HCT116 (cell line): ENCODE results near the gene CTNNA2. TPM values are rescaled to one million over a fixed set of nuclear protein-coding genes. Genes with fewer than 3 reads are reported as not detected.

Source experiments
- ATAC-seq: fragments of 200-7000 bp; cut with Tn5 transposase; 2 replicates; pipeline ENCODE4 v1.9.1; 2020; ENCODE audit warnings: mild to moderate bottlenecking, moderate library complexity
- BruUV-seq: library from RNA; stranded (reverse); fragments of 400-500 nt; replicated peaks from 2 replicates; lab custom pipeline; 2021; lab: Mats Ljungman, UMichigan
- CTCF ChIA-PET: fragments of 300-600 bp; sonication (Branson Sonifier 250); formaldehyde crosslinking; loops from one replicate; lab custom pipeline; 2021; ENCODE audit warnings: antibody characterized with exemption; lab: Charles Lee
- POLR2A ChIA-PET: fragments of 300-600, 350-600 bp; sonication (Branson Sonifier 250); formaldehyde crosslinking; loops from one replicate; lab custom pipeline; 2021; ENCODE audit warnings: antibody characterized with exemption; lab: Charles Lee
- RAD21 ChIA-PET, 2 experiments: fragments of 300-600 bp; sonication (Branson Sonifier 250); formaldehyde crosslinking; loops; one replicate each; lab custom pipeline; 2023; ENCODE audit warnings: low total read pairs in 2 of 2; ENCODE audit not compliant: uncharacterized antibody in 2 of 2, unreplicated experiment in 2 of 2, low non-redundant PET in 1 of 2; lab: Charles Lee
- DNase-seq: peaks from one replicate; pipeline ENCODE4 v3.0.0-alpha.2; 2010; ENCODE audit warnings: low read depth, low spot score
- H2AFZ ChIP-seq: fragments of 200-600 bp; shearing (Covaris generic), sonication (generic); 2 replicates; pipeline ENCODE4 v1.6.1; 2017; ENCODE audit warnings: low read depth, mixed run types, mixed read lengths, antibody characterized with exemption, low read length; ENCODE audit not compliant: poor library complexity, severe bottlenecking
- H3K27ac ChIP-seq: 2 replicates; pipeline ENCODE4 v1.5.1; 2012; ENCODE audit warnings: low read depth, low read length
- H3K27me3 ChIP-seq: fragments of 200-600 bp; sonication (generic); 2 replicates; pipeline ENCODE4 v1.6.1; 2016; ENCODE audit warnings: mixed run types, low read length, mixed read lengths; ENCODE audit not compliant: insufficient read depth
- H3K36me3 ChIP-seq, 2 experiments: fragments of 200-500 bp in 1 of 2; fragments of 200-600 bp in 1 of 2; sonication (Bioruptor generic) in 1 of 2; sonication (generic) in 1 of 2; 2 replicates each; pipeline versions ENCODE4 v1.5.1 to v1.6.1; 2014 to 2016; ENCODE audit warnings: low read length in 2 of 2, inconsistent platforms in 1 of 2, mixed read lengths in 1 of 2, mixed run types in 1 of 2; ENCODE audit not compliant: insufficient read depth in 2 of 2, control insufficient read depth in 1 of 2
- H3K4me1 ChIP-seq, 2 experiments: fragments of 200-600 bp in 1 of 2; sonication (generic) in 1 of 2; 2 replicates each; pipeline versions ENCODE4 v1.5.1 to v1.6.1; 2012 to 2017; ENCODE audit warnings: low read length in 2 of 2, inconsistent platforms in 1 of 2, mild to moderate bottlenecking in 1 of 2, mixed read lengths in 1 of 2, mixed run types in 1 of 2, moderate library complexity in 1 of 2; ENCODE audit not compliant: insufficient read depth in 2 of 2, control insufficient read depth in 1 of 2
- H3K4me2 ChIP-seq: fragments of 200-600 bp; sonication (generic); 2 replicates; pipeline ENCODE4 v1.6.1; 2017; ENCODE audit warnings: mixed run types, low read length, mixed read lengths
- H3K4me3 ChIP-seq, 2 experiments: fragments of 200-600 bp in 1 of 2; sonication (generic) in 1 of 2; replicated peaks in 1 of 2; 2 replicates each; pipeline ENCODE4 v1.5.1; 2011 to 2016; ENCODE audit warnings: low read length in 2 of 2, control low read depth in 1 of 2, low read depth in 1 of 2, mild to moderate bottlenecking in 1 of 2, mixed read lengths in 1 of 2, mixed run types in 1 of 2
- H3K79me2 ChIP-seq: fragments of 200-600 bp; sonication (generic); 2 replicates; pipeline ENCODE4 v1.6.1; 2017; ENCODE audit warnings: mild to moderate bottlenecking, mixed run types, low read length, moderate library complexity, mixed read lengths; ENCODE audit not compliant: insufficient read depth
- H3K9ac ChIP-seq: fragments of 200-600 bp; sonication (generic); 2 replicates; pipeline ENCODE4 v1.6.1; 2016; ENCODE audit warnings: low read length, mixed read lengths
- H3K9me2 ChIP-seq: fragments of 200-600 bp; sonication (generic), shearing (Covaris generic); 2 replicates; pipeline ENCODE4 v1.6.1; 2017; ENCODE audit warnings: mixed run types, mild to moderate bottlenecking, moderate library complexity; ENCODE audit not compliant: insufficient read depth
- H3K9me3 ChIP-seq, 2 experiments: fragments of 200-500 bp in 1 of 2; fragments of 200-600 bp in 1 of 2; sonication (Bioruptor generic) in 1 of 2; sonication (generic) in 1 of 2; 2 replicates each; pipeline ENCODE4 v1.6.1; 2014 to 2017; ENCODE audit warnings: low read length in 2 of 2, mixed read lengths in 2 of 2, inconsistent platforms in 1 of 2, low read depth in 1 of 2, mild to moderate bottlenecking in 1 of 2, mixed run types in 1 of 2, moderate library complexity in 1 of 2; ENCODE audit not compliant: control insufficient read depth in 1 of 2, insufficient read depth in 1 of 2
- H4K20me1 ChIP-seq: fragments of 200-600 bp; sonication (generic), shearing (Covaris generic); 2 replicates; pipeline ENCODE4 v1.6.1; 2017; ENCODE audit warnings: mixed run types, mild to moderate bottlenecking, moderate library complexity; ENCODE audit not compliant: insufficient read depth
- ATF3 ChIP-seq: IDR thresholded peaks from 2 replicates; pipeline ENCODE4 v1.6.1; 2012
- CBX3 ChIP-seq: IDR thresholded peaks from 2 replicates; pipeline ENCODE4 v1.6.1; 2012; ENCODE audit warnings: low read depth
- CEBPB ChIP-seq: IDR thresholded peaks from 2 replicates; pipeline ENCODE4 v1.6.1; 2012; ENCODE audit warnings: low read depth
- EZH2 ChIP-seq: fragments of 200-600 bp; sonication (generic); IDR thresholded peaks from 2 replicates; pipeline ENCODE4 v1.6.1; 2017; ENCODE audit warnings: antibody characterized with exemption, mixed run types
- EZH2phosphoT487 ChIP-seq: fragments of 200-600 bp; IDR thresholded peaks from 2 replicates; pipeline ENCODE4 v1.6.1; 2018; ENCODE audit warnings: antibody characterized with exemption, borderline replicate concordance
- FOSL1 ChIP-seq: IDR thresholded peaks from 2 replicates; pipeline ENCODE4 v1.6.1; 2012; ENCODE audit warnings: low read depth
- JUND ChIP-seq: IDR thresholded peaks from 2 replicates; pipeline ENCODE4 v1.6.1; 2012
- POLR2AphosphoS5 ChIP-seq: IDR thresholded peaks from 2 replicates; pipeline ENCODE4 v1.6.1; 2011; ENCODE audit warnings: mild to moderate bottlenecking, low read depth, low read length, moderate library complexity
- RAD21 ChIP-seq: IDR thresholded peaks from 2 replicates; pipeline ENCODE4 v1.6.1; 2012; ENCODE audit warnings: low read depth, mild to moderate bottlenecking
- SRF ChIP-seq: IDR thresholded peaks from 2 replicates; pipeline ENCODE4 v1.6.1; 2012; ENCODE audit warnings: low read depth
- TCF7L2 ChIP-seq: IDR thresholded peaks from 2 replicates; pipeline ENCODE4 v1.7.0; 2011; ENCODE audit warnings: borderline replicate concordance, inconsistent platforms; ENCODE audit not compliant: insufficient read depth, insufficient read length; ENCODE audit errors: extremely low read depth
- YY1 ChIP-seq: IDR thresholded peaks from 2 replicates; pipeline ENCODE4 v1.6.1; 2011; ENCODE audit warnings: low read length, low read depth, moderate library complexity, mild to moderate bottlenecking; ENCODE audit not compliant: insufficient replicate concordance; ENCODE audit errors: extremely low read depth
- ZBTB33 ChIP-seq: IDR thresholded peaks from 2 replicates; pipeline ENCODE4 v1.6.1; 2011; ENCODE audit warnings: mild to moderate bottlenecking, low read length, moderate library complexity; ENCODE audit not compliant: insufficient replicate concordance; ENCODE audit errors: extremely low read depth
- ZFX ChIP-seq: fragments of 450-650 bp; IDR thresholded peaks from 2 replicates; pipeline ENCODE4 v1.6.1; 2017
- ZNF274 ChIP-seq: fragments of 200-500 bp; sonication (Bioruptor generic); IDR thresholded peaks from 2 replicates; pipeline ENCODE4 v1.6.1; 2014; ENCODE audit warnings: mild to moderate bottlenecking, low read depth, low read length, inconsistent platforms
- intact Hi-C: fragments of 100-400 bp; cut with micrococcal nuclease; formaldehyde crosslinking; loops from 2 replicates; pipeline ENCODE4 v1.10.0; 2022
- total RNA-seq: library from RNA; stranded (reverse); gene quantifications from one replicate; pipeline ENCODE4 v1.2.1, GENCODE V29; 2021; ENCODE audit not compliant: unreplicated experiment
- TF ChIP-seq, protein P1 (sequence below): IDR thresholded peaks from 2 replicates; pipeline ENCODE4 v1.6.1; 2012; ENCODE audit warnings: low read depth

The CTNNA2 gene
- total RNA-seq, 1 experiment from 2014 or later: not detected

DNA sequence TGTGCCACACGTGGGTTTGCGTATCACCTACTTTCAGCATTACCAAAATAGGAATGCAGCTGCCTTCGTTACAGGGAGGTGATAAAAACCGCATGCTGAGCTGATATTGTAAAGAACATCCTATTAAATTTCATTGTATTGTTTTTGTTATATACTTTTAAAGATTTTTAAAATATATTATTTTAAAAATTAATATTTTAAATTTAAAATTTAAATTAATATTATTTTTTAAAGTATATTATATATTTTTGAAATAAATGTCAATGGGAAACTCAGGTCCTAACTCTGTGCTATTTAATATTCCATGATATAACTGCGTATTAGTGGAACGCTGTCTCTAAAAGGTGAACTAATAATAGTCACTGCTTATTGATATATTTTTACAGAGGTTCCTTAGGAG lies 51.2 kb downstream of the CTNNA2 start:
- Histone ChIP-seq H3K36me3 (no peaks in the 10 kb centered on the region), H3K4me2 (no peak overlapping the region), H3K27me3 (no peaks in the 10 kb centered on the region), H4K20me1 (no peaks in the 10 kb centered on the region), H2AFZ (no peak overlapping the region), H3K9ac (no peak overlapping the region), H3K9me2 (no peaks in the 10 kb centered on the region), H3K4me3 (no peak overlapping the region), H3K79me2 (no peaks in the 10 kb centered on the region), H3K4me1 (no peaks in the 10 kb centered on the region), H3K27ac (no peak overlapping the region), H3K9me3 (peaks cover 0 to 31% of the 10 kb centered on the region in 2 experiments; a peak in 2 of 4 replicates)
- ATAC-seq: no peak
- BruUV-seq: no TSS peak
- TF ChIP-seq, protein P1, sequence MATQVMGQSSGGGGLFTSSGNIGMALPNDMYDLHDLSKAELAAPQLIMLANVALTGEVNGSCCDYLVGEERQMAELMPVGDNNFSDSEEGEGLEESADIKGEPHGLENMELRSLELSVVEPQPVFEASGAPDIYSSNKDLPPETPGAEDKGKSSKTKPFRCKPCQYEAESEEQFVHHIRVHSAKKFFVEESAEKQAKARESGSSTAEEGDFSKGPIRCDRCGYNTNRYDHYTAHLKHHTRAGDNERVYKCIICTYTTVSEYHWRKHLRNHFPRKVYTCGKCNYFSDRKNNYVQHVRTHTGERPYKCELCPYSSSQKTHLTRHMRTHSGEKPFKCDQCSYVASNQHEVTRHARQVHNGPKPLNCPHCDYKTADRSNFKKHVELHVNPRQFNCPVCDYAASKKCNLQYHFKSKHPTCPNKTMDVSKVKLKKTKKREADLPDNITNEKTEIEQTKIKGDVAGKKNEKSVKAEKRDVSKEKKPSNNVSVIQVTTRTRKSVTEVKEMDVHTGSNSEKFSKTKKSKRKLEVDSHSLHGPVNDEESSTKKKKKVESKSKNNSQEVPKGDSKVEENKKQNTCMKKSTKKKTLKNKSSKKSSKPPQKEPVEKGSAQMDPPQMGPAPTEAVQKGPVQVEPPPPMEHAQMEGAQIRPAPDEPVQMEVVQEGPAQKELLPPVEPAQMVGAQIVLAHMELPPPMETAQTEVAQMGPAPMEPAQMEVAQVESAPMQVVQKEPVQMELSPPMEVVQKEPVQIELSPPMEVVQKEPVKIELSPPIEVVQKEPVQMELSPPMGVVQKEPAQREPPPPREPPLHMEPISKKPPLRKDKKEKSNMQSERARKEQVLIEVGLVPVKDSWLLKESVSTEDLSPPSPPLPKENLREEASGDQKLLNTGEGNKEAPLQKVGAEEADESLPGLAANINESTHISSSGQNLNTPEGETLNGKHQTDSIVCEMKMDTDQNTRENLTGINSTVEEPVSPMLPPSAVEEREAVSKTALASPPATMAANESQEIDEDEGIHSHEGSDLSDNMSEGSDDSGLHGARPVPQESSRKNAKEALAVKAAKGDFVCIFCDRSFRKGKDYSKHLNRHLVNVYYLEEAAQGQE: no peak
- no peak for TF ChIP-seq CBX3
- no peak for TF ChIP-seq ATF3
- TF ChIP-seq RAD21: no peak
- no peak for TF ChIP-seq CEBPB
- TF ChIP-seq TCF7L2: no peak
- no peak for TF ChIP-seq EZH2phosphoT487
- no peak for TF ChIP-seq FOSL1
- TF ChIP-seq JUND: no peak
- TF ChIP-seq SRF: no peak
- TF ChIP-seq POLR2AphosphoS5: no peak
- no peak for TF ChIP-seq EZH2
- TF ChIP-seq ZNF274: no peak
- no peak for TF ChIP-seq YY1
- no peak for TF ChIP-seq ZBTB33
- TF ChIP-seq ZFX: no peak
- CTCF ChIA-PET: no interaction called here
- intact Hi-C loops: no loop called here
- POLR2A ChIA-PET: no interaction called here
- RAD21 ChIA-PET: no interaction called here
- no peak for DNase-seq
